SK-N-SH (cell line): ENCODE data around the gene RNF157. TPM values are rescaled to one million over a fixed set of nuclear protein-coding genes. Genes with fewer than 3 reads are reported as not detected.

Source experiments
- CTCF ChIA-PET: fragments of 300-600, 350-600 bp; formaldehyde crosslinking; extraction: SDS; loops from one replicate; lab custom pipeline; 2021; lab: Yijun Ruan, JAX
- POLR2A ChIA-PET: fragments of 350-600 bp; sonication (Branson Sonifier 250); formaldehyde crosslinking; extraction: SDS; loops from one replicate; lab custom pipeline; 2020; ENCODE audit warnings: antibody characterized with exemption, inconsistent platforms; lab: Yijun Ruan, JAX
- DNase-seq: peaks from one replicate; pipeline ENCODE4 v3.0.0; 2012
- H2AFZ ChIP-seq: fragments of 200-600 bp; sonication (generic); 2 replicates; pipeline ENCODE4 v1.8.1; 2016; ENCODE audit warnings: antibody characterized with exemption, mild to moderate bottlenecking, low read depth
- H3F3A ChIP-seq: fragments of 200-600 bp; sonication (generic); replicated peaks from 2 replicates; pipeline ENCODE3; 2016; ENCODE audit warnings: antibody characterized with exemption, mild to moderate bottlenecking; ENCODE audit not compliant: insufficient read depth
- H3K27ac ChIP-seq, 2 experiments: fragments of 200-500 bp in 1 of 2; fragments of 200-600 bp in 1 of 2; sonication (Bioruptor generic) in 1 of 2; sonication (generic), shearing (Covaris generic) in 1 of 2; 2 replicates each; pipeline versions ENCODE4 v1.5.1 to v1.6.1; 2014 to 2016; ENCODE audit warnings: low read depth in 2 of 2, inconsistent platforms in 1 of 2, low read length in 1 of 2, mild to moderate bottlenecking in 1 of 2, mixed read lengths in 1 of 2
- H3K27me3 ChIP-seq: fragments of 200-600 bp; sonication (generic), shearing (Covaris generic); 2 replicates; pipeline ENCODE4 v1.6.1; 2016; ENCODE audit warnings: mixed run types; ENCODE audit not compliant: insufficient read depth
- H3K36me3 ChIP-seq, 2 experiments: fragments of 200-500 bp in 1 of 2; fragments of 200-600 bp in 1 of 2; sonication (Bioruptor generic) in 1 of 2; sonication (generic) in 1 of 2; replicated peaks in 1 of 2; 2 replicates each; pipeline versions ENCODE3 to v1.5.1; 2014 to 2016; ENCODE audit warnings: low read length in 1 of 2, mild to moderate bottlenecking in 1 of 2; ENCODE audit not compliant: insufficient read depth in 2 of 2, control insufficient read depth in 1 of 2
- H3K4me1 ChIP-seq, 2 experiments: fragments of 200-500 bp in 1 of 2; fragments of 200-600 bp in 1 of 2; sonication (Bioruptor generic) in 1 of 2; sonication (generic), shearing (Covaris generic) in 1 of 2; 2 replicates each; pipeline versions ENCODE4 v1.5.1 to v1.6.1; 2014 to 2016; ENCODE audit warnings: low read depth in 1 of 2, low read length in 1 of 2, mixed run types in 1 of 2; ENCODE audit not compliant: insufficient read depth in 2 of 2, control insufficient read depth in 1 of 2
- H3K4me2 ChIP-seq: fragments of 200-600 bp; sonication (generic), shearing (Covaris generic); 2 replicates; pipeline ENCODE4 v1.6.1; 2017; ENCODE audit warnings: mixed run types
- H3K4me3 ChIP-seq, 2 experiments: fragments of 200-500 bp in 1 of 2; fragments of 200-600 bp in 1 of 2; sonication (Bioruptor generic) in 1 of 2; sonication (generic), shearing (Covaris generic) in 1 of 2; 2 replicates each; pipeline versions ENCODE4 v1.5.1 to v1.8.1; 2014 to 2016; ENCODE audit warnings: low read depth in 2 of 2, inconsistent platforms in 1 of 2, low read length in 1 of 2, mild to moderate bottlenecking in 1 of 2, mixed read lengths in 1 of 2, moderate library complexity in 1 of 2
- H3K79me2 ChIP-seq: fragments of 200-600 bp; sonication (generic); 2 replicates; pipeline ENCODE4 v1.8.1; 2017; ENCODE audit warnings: mild to moderate bottlenecking; ENCODE audit not compliant: insufficient read depth
- H3K9ac ChIP-seq: fragments of 200-600 bp; sonication (generic); 2 replicates; pipeline ENCODE4 v1.6.1; 2017; ENCODE audit warnings: mixed run types
- H3K9me2 ChIP-seq: fragments of 200-600 bp; sonication (generic); 2 replicates; pipeline ENCODE4 v1.6.1; 2017; ENCODE audit warnings: mixed run types
- H3K9me3 ChIP-seq: fragments of 200-600 bp; sonication (generic); 2 replicates; pipeline ENCODE4 v1.6.1; 2017; ENCODE audit warnings: mixed run types, mild to moderate bottlenecking, moderate library complexity
- H4K20me1 ChIP-seq: fragments of 200-600 bp; sonication (generic); 2 replicates; pipeline ENCODE4 v1.6.1; 2017; ENCODE audit warnings: mild to moderate bottlenecking, mixed run types; ENCODE audit not compliant: insufficient read depth
- CTCF ChIP-seq: fragments of 200-600 bp; sonication (generic); IDR thresholded peaks from 2 replicates; pipeline ENCODE4 v1.6.1; 2017; ENCODE audit warnings: antibody characterized with exemption, mild to moderate bottlenecking, moderate library complexity
- FOSL2 ChIP-seq: IDR thresholded peaks from 2 replicates; pipeline ENCODE4 v1.4.0; 2012; ENCODE audit warnings: low read depth, mild to moderate bottlenecking, moderate library complexity, borderline replicate concordance
- GABPA ChIP-seq: IDR thresholded peaks from 2 replicates; pipeline ENCODE4 v1.4.0; 2012; ENCODE audit warnings: low read depth, mild to moderate bottlenecking
- GATA2 ChIP-seq: sonication (generic); formaldehyde crosslinking; IDR thresholded peaks from 2 replicates; pipeline ENCODE4 v1.5.0; 2020; ENCODE audit warnings: mild to moderate bottlenecking, missing genetic modification reagents
- MEF2A ChIP-seq: IDR thresholded peaks from 2 replicates; pipeline ENCODE4 v1.4.0; 2012; ENCODE audit warnings: low read depth, borderline replicate concordance
- MXI1 ChIP-seq: IDR thresholded peaks from 2 replicates; pipeline ENCODE4 v1.6.1; 2012; ENCODE audit warnings: mild to moderate bottlenecking, low read depth, low read length, improper control_type of control experiment
- NFIC ChIP-seq: IDR thresholded peaks from 2 replicates; pipeline ENCODE4 v1.4.0; 2012; ENCODE audit warnings: borderline replicate concordance
- NRF1 ChIP-seq: IDR thresholded peaks from 2 replicates; pipeline ENCODE4 v1.6.1; 2012; ENCODE audit warnings: low read depth, mild to moderate bottlenecking, low read length
- POLR2AphosphoS5 ChIP-seq: IDR thresholded peaks from 2 replicates; pipeline ENCODE4 v1.6.1; 2012; ENCODE audit warnings: low read depth, low read length
- RFX5 ChIP-seq: IDR thresholded peaks from 2 replicates; pipeline ENCODE4 v1.6.1; 2012; ENCODE audit warnings: mild to moderate bottlenecking, improper control_type of control experiment, low read length
- SIN3A ChIP-seq: IDR thresholded peaks from 2 replicates; pipeline ENCODE4 v1.6.1; 2012; ENCODE audit warnings: low read depth, mild to moderate bottlenecking, low read length, moderate library complexity, borderline replicate concordance
- SMC3 ChIP-seq: IDR thresholded peaks from 2 replicates; pipeline ENCODE4 v1.6.1; 2012; ENCODE audit warnings: low read depth, low read length, improper control_type of control experiment
- USF1 ChIP-seq: IDR thresholded peaks from 2 replicates; pipeline ENCODE4 v1.4.0; 2012; ENCODE audit warnings: low read depth, borderline replicate concordance
- USF2 ChIP-seq: fragments of 150-350 bp; IDR thresholded peaks from 2 replicates; pipeline ENCODE4 v1.6.1; 2017; ENCODE audit warnings: antibody characterized with exemption, low read length, low read depth, borderline replicate concordance
- YY1 ChIP-seq: IDR thresholded peaks from 2 replicates; pipeline ENCODE4 v1.4.0; 2012; ENCODE audit warnings: low read depth, mild to moderate bottlenecking
- WGBS: methylation state at CpG from one replicate; pipeline ENCODE4 v1.1.6; 2017; ENCODE audit warnings: low lambda C conversion rate; 5-methylcytosine and 5-hydroxymethylcytosine counted together
- polyA plus RNA-seq, 3 experiments: library from polyadenylated mRNA; depleted of rRNA; stranded (reverse); fragments of >200 nt; gene quantifications; 2 replicates each; pipeline ENCODE4 v1.2.3, GENCODE V29; 2012
- TF ChIP-seq, protein P1 (sequence below): IDR thresholded peaks from 2 replicates; pipeline ENCODE4 v1.4.0; 2012; ENCODE audit warnings: low read depth

The RNF157 gene
- polyA plus RNA-seq, 1 of the 3 experiments (the other 2 are of a cell fraction) = 5.2 TPM

- Histone ChIP-seq H3K27me3 (no peaks in the 10 kb centered on the region), H3K4me1 (no peaks in the 10 kb centered on the region), H3K9me3 (no peaks in the 10 kb centered on the region), H3K36me3 (peaks cover 0 to 7% of the 10 kb centered on the region in 2 experiments), H3K79me2 (no peaks in the 10 kb centered on the region), H3K4me3 (no peak overlapping the region), H3K9ac (no peak overlapping the region), H3F3A (no peaks in the 10 kb centered on the region), H3K27ac (no peak overlapping the region), H4K20me1 (no peaks in the 10 kb centered on the region), H3K4me2 (no peak overlapping the region), H2AFZ (no peak overlapping the region), H3K9me2 (no peaks in the 10 kb centered on the region)
- ChIA-PET POLR2A (no interaction called here), CTCF (interaction anchor here (0.8 to 16.5 kb wide), 4 partner anchors 25 to 134 kb away, joined by 3 to 119 read pairs (median 18); no protein-coding TSS in a partner anchor)
- WGBS = 89% methylated on average over 13 of the region's 13 CpGs
- no peak for TF ChIP-seq SIN3A
- TF ChIP-seq POLR2AphosphoS5 = no peak
- TF ChIP-seq USF1 = no peak
- TF ChIP-seq RFX5 = no peak
- no peak for TF ChIP-seq FOSL2
- TF ChIP-seq NRF1 = no peak
- TF ChIP-seq GATA2 (CRISPR knock-in tag) = no peak
- TF ChIP-seq GABPA = no peak
- no peak for DNase-seq
Measured at GRCh38 chr17:76155988-76156661, 84.2 kb downstream of the RNF157 start.

DNA sequence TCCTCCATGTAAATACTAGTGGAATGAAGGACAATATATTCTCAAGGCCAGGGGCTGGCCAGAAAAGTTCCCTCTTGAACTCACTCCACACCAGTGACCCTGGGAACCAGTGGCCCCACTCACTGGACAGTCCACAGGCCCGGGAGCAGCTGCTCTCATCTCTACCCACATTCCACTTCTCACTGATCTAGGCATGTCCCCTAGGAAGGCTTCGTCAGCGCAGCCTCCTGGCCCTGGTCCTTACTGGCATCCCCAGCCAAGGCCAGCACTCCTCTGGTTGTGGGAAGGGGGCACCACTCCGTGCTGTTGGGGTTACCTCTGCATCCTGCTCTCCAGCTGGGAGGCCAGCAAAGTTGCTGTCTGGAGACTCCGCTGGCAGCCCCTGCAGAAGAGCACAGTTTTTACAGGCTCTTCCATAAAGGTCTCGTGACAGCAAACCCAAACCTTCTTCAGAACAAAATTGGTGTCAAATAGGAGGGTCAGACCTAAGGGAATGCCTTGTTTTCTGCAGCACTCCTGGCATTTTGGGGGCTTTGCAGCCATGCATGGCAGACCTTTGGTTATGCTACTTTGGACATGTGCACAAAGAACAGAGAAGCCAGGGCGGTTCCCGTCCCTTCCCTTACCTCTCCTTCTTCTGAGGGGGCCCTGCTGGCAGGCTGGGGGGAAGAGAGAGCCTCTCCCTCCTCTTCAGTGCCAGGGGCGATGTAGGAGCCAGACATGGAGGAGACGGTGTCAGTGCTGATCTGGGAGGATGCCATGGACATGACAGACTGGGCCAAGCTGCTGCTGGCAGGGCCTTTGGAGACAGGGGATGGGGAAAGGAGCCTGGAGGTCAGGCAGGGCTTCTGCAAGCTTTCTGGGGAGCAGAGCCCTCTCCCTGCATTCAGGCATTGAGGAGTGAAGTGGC is 85.1 kb downstream of the RNF157 start:
- Histone ChIP-seq H3K27me3 (no peaks in the 10 kb centered on the region), H2AFZ (no peak overlapping the region), H3K4me3 (no peak overlapping the region), H3F3A (no peaks in the 10 kb centered on the region), H3K79me2 (no peaks in the 10 kb centered on the region), H3K4me1 (no peaks in the 10 kb centered on the region), H4K20me1 (no peaks in the 10 kb centered on the region), H3K36me3 (peaks cover 0 to 7% of the 10 kb centered on the region in 2 experiments), H3K9me2 (no peaks in the 10 kb centered on the region), H3K27ac (no peak overlapping the region), H3K4me2 (no peak overlapping the region), H3K9me3 (no peaks in the 10 kb centered on the region), H3K9ac (no peak overlapping the region)
- TF ChIP-seq MXI1 = no peak
- TF ChIP-seq FOSL2 = no peak
- no peak for TF ChIP-seq CTCF
- no peak for TF ChIP-seq NRF1
- TF ChIP-seq MEF2A = no peak
- TF ChIP-seq, protein P1, sequence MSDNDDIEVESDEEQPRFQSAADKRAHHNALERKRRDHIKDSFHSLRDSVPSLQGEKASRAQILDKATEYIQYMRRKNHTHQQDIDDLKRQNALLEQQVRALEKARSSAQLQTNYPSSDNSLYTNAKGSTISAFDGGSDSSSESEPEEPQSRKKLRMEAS = no peak
- TF ChIP-seq NFIC = no peak
- no peak for TF ChIP-seq YY1
- no peak for TF ChIP-seq SMC3
- TF ChIP-seq USF2 = no peak
- CTCF ChIA-PET = interaction anchor here (0.8 to 16.5 kb wide), 4 partner anchors 26 to 135 kb away, joined by 3 to 119 read pairs (median 18); no protein-coding TSS in a partner anchor
- no peak for DNase-seq
- 75% methylated on average over 8 of the region's 10 CpGs for WGBS
- POLR2A ChIA-PET = no interaction called here
